Measurements from ENCODE around the gene TBX15. TPM values are rescaled to one million over a fixed set of nuclear protein-coding genes. Genes with fewer than 3 reads are reported as not detected.
"Not testable (repeated sequence)": the region's sequence is repeated elsewhere in the genome, so short reads cannot be mapped to it uniquely, and the experiment has no call there.

Gene TBX15
- total RNA-seq, 1 donor from 2014 or later, result 2.9 TPM

GRCh38 chr1:118920124-118920717, 67.9 kb downstream of the TBX15 start:
- DNase-seq (ENCODE audit: low spot score), result no peak
- Histone ChIP-seq H3K9me3 (ENCODE audit: low read depth) (no peaks in the 10 kb centered on the region), H3K9ac (no peak overlapping the region), H4K20me1 (ENCODE audit: low read depth) (no peaks in the 10 kb centered on the region), H3K4me3 (no peak overlapping the region), H2AFZ (replicated peaks) (no peak overlapping the region), H3K27me3 (no peaks in the 10 kb centered on the region), H3K4me1 (no peaks in the 10 kb centered on the region), H3F3A (ENCODE audit: low read depth) (no peaks in the 10 kb centered on the region), H3K79me2 (ENCODE audit: low read depth) (no peaks in the 10 kb centered on the region), H3K4me2 (no peak overlapping the region), H3K27ac (no peak overlapping the region), H3K36me3 (no peaks in the 10 kb centered on the region)
- Mint-ChIP-seq H3K27me3 (ENCODE audit: insufficient read depth, low read depth) (no peaks in the 10 kb centered on the region), H3K9me3 (no peaks in the 10 kb centered on the region), H3K36me3 (no peaks in the 10 kb centered on the region), H3K27ac (no peak overlapping the region), H3K4me1 (peaks cover under 1% of the 10 kb centered on the region), H3K4me3 (no peak overlapping the region)
- TF ChIP-seq EZH2phosphoT487 (IDR thresholded peaks at IDR 0.05) (no peak), CTCF (IDR thresholded peaks at IDR 0.05) (no peak), EZH2 (IDR thresholded peaks at IDR 0.05) (no peak)

DNA sequence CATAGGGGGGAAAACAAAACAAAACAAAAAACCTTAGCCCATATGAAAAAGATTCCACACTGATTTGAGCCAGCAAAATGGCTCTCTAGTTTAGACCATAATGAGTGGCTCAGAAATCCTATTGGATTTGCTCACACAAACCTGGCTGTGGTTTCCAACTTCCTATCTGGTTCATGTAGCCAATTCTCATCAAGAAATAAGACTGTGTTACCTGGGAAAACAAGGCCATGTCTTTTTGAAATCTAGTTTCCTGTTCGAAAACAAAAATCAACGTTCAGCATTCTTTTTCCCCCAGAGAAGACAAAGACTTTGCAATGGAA, 69.2 kb downstream of the TBX15 start:
- no peaks in the 10 kb centered on the region for H3K4me1 Mint-ChIP-seq
- Histone ChIP-seq H3K36me3 (no peaks in the 10 kb centered on the region), H3K4me3 (no peak overlapping the region), H3K79me2 (ENCODE audit: low read depth) (no peaks in the 10 kb centered on the region), H2AFZ (replicated peaks) (no peak overlapping the region), H4K20me1 (ENCODE audit: low read depth) (no peaks in the 10 kb centered on the region), H3K4me1 (no peaks in the 10 kb centered on the region), H3K27me3 (no peaks in the 10 kb centered on the region), H3K4me2 (no peak overlapping the region), H3K27ac (no peak overlapping the region), H3F3A (ENCODE audit: low read depth) (no peaks in the 10 kb centered on the region), H3K9ac (no peak overlapping the region), H3K9me3 (ENCODE audit: low read depth) (no peaks in the 10 kb centered on the region)
- H3K27ac Mint-ChIP-seq, result no peak overlapping the region
- no peaks in the 10 kb centered on the region for H3K36me3 Mint-ChIP-seq
- DNase-seq (ENCODE audit: low spot score), result no peak
- H3K27me3 Mint-ChIP-seq (ENCODE audit: insufficient read depth, low read depth), result no peaks in the 10 kb centered on the region
- no peak for TF ChIP-seq EZH2phosphoT487 (IDR thresholded peaks at IDR 0.05)
- TF ChIP-seq EZH2 (IDR thresholded peaks at IDR 0.05), result no peak
- TF ChIP-seq CTCF (IDR thresholded peaks at IDR 0.05), result no peak
- no peak overlapping the region for H3K4me3 Mint-ChIP-seq
- H3K9me3 Mint-ChIP-seq, result no peaks in the 10 kb centered on the region

DNA sequence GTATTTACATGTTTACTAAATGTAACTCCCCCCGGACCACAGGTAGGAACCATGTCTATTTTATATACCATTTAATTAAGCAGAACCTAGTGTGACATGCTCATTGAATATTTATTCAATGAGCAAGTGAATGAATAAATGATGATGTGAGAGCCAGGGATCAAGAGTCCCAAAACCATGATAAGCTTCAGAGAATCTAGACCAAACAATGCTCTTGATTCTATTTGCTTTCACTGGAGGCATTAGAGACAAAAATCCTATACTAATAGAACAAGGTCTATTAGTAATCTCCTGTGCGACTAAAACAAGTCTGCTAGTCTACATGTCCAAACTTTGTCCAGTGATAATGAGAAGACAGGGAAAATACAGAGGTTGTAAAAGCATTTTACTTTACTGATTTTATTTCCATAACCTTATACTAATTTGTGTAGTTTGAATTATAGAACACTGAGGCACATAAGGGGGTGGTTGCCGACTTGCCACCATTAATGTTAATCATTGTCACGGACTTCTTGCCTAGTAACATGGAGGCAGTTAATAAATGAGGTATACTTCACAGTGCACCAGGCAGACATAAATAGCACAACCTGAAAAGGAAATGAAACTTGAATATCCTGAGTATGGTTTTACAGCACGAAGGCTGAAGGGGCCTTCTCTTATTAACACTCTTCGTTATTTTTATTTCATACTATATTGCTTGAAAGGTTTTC, 69.8 kb downstream of the TBX15 start:
- no peak overlapping the region for H3K9ac ChIP-seq
- no peak overlapping the region for H3K27ac ChIP-seq
- Mint-ChIP-seq H3K27me3 (ENCODE audit: insufficient read depth, low read depth) (no peaks in the 10 kb centered on the region), H3K27ac (no peak overlapping the region), H3K4me1 (no peaks in the 10 kb centered on the region), H3K9me3 (no peaks in the 10 kb centered on the region), H3K36me3 (no peaks in the 10 kb centered on the region), H3K4me3 (no peak overlapping the region)
- H3K4me3 ChIP-seq, result no peak overlapping the region
- H3K36me3 ChIP-seq, result no peaks in the 10 kb centered on the region
- H3K27me3 ChIP-seq, result no peaks in the 10 kb centered on the region
- H4K20me1 ChIP-seq (ENCODE audit: low read depth), result no peaks in the 10 kb centered on the region
- no peak for TF ChIP-seq EZH2phosphoT487 (IDR thresholded peaks at IDR 0.05)
- no peak for TF ChIP-seq CTCF (IDR thresholded peaks at IDR 0.05)
- no peak for TF ChIP-seq EZH2 (IDR thresholded peaks at IDR 0.05)
- H3K4me1 ChIP-seq, result no peaks in the 10 kb centered on the region
- no peaks in the 10 kb centered on the region for H3K9me3 ChIP-seq (ENCODE audit: low read depth)
- no peak overlapping the region for H3K4me2 ChIP-seq
- H3F3A ChIP-seq (ENCODE audit: low read depth), result no peaks in the 10 kb centered on the region
- H2AFZ ChIP-seq (replicated peaks), result no peak overlapping the region
- no peak for DNase-seq (ENCODE audit: low spot score)
- no peaks in the 10 kb centered on the region for H3K79me2 ChIP-seq (ENCODE audit: low read depth)

- not testable (repeated sequence) for H3K4me1 ChIP-seq; H3K4me1 Mint-ChIP-seq; DNase-seq (ENCODE audit: low spot score); H3K4me3 ChIP-seq; H3K9me3 ChIP-seq (ENCODE audit: low read depth); H3K4me2 ChIP-seq; H3K27me3 ChIP-seq; H3K9me3 Mint-ChIP-seq; H3K27me3 Mint-ChIP-seq (ENCODE audit: insufficient read depth, low read depth); H3K27ac ChIP-seq; H3K36me3 Mint-ChIP-seq; H3K9ac ChIP-seq; H3K79me2 ChIP-seq (ENCODE audit: low read depth); H3F3A ChIP-seq (ENCODE audit: low read depth); H2AFZ ChIP-seq (replicated peaks); H3K27ac Mint-ChIP-seq; H3K4me3 Mint-ChIP-seq; H4K20me1 ChIP-seq (ENCODE audit: low read depth); H3K36me3 ChIP-seq
Measured at GRCh38 chr1:118916346-118916745, 71.8 kb downstream of the TBX15 start.
